Coronary artery (tissue), 2 donors: ENCODE results near the gene MICU2.

ENCODE experiments used
- DNase-seq: peaks from one replicate; pipeline ENCODE4 v3.0.0-alpha.2; 2017; ENCODE audit warnings: low spot score
- H3K27ac ChIP-seq, 2 donors: fragments of 200-600 bp; sonication (generic); one replicate each; pipeline ENCODE4 v1.5.1; 2016 to 2019
- H3K4me3 ChIP-seq: fragments of 200-600 bp; sonication (generic); 2 replicates; pipeline ENCODE4 v1.5.1; 2016; ENCODE audit warnings: mild to moderate bottlenecking, moderate library complexity
- TF ChIP-seq, protein P1 (sequence below): fragments of 200-600 bp; sonication (generic); IDR thresholded peaks from one replicate; pipeline ENCODE4 v1.5.1; 2019; ENCODE audit warnings: antibody characterized with exemption

The MICU2 gene

DNA sequence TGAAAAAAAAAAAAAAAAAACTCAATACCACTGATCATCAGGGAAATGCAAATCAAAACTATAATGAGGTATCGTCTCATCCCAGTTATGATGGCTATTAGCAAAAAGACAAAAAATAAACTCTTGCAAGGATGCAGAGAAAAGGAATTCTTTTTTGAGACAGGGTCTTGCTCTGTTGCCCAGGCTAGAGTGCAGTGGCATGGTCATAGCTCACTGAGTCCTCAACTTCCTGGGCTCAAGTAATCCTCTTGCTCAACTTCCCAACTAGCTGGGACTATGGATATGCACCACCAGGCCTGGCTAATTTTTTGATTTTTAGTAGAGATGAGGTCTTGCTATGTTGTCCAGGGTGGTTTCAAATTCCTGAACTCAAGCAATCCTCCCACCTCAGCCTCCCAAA, 59.5 kb downstream of the MICU2 start:
- TF ChIP-seq, protein P1, sequence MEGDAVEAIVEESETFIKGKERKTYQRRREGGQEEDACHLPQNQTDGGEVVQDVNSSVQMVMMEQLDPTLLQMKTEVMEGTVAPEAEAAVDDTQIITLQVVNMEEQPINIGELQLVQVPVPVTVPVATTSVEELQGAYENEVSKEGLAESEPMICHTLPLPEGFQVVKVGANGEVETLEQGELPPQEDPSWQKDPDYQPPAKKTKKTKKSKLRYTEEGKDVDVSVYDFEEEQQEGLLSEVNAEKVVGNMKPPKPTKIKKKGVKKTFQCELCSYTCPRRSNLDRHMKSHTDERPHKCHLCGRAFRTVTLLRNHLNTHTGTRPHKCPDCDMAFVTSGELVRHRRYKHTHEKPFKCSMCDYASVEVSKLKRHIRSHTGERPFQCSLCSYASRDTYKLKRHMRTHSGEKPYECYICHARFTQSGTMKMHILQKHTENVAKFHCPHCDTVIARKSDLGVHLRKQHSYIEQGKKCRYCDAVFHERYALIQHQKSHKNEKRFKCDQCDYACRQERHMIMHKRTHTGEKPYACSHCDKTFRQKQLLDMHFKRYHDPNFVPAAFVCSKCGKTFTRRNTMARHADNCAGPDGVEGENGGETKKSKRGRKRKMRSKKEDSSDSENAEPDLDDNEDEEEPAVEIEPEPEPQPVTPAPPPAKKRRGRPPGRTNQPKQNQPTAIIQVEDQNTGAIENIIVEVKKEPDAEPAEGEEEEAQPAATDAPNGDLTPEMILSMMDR: no peak

DNA sequence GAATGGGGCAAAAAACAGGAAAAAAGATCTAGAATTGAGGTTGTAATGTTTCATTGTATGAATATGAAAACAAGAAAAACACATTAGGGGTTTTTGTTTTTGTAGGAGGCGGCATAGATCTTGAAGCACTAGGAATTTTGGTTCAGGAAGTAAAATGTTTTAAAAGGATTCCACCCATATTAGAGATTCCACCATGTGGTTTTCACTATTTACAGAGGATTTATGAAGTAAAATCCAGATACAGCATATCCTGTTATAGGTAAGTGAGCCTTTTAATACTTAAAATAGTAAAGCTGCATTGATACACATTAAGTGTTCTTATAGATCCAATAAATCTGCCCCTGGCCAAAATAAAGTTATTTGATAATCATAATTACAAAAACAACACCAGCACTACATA, 61.4 kb downstream of the MICU2 start:
- Histone ChIP-seq H3K4me3 (no peak overlapping the region), H3K27ac (no peak overlapping the region)
- TF ChIP-seq, protein P1: no peak
- DNase-seq: no peak

More for the DNA sequence above, 59.5 kb downstream of the MICU2 start:
- Histone ChIP-seq H3K4me3 (no peak overlapping the region), H3K27ac (no peak overlapping the region)
- no peak for DNase-seq

DNA sequence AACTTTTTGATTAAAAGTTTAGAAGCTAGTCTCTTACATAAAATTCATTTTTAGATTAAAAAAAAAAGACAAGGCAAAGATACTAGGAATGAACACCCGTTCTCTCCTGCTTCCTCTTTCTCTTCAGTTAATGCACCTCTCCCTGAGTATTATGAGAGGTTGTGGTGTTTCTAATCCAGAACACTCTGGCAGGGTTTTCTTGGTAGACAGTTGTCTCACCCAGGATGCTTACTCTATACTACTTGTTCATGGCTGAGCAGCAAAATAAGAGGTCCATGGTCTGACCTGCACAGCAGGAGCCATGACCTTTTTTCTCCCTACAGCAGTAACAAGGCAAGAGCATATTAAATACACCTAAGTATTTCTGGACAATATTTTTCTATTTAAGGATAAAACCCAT, 62.0 kb downstream of the MICU2 start:
- Histone ChIP-seq H3K27ac (no peak overlapping the region), H3K4me3 (no peak overlapping the region)
- TF ChIP-seq, protein P1: no peak
- DNase-seq: no peak

DNA sequence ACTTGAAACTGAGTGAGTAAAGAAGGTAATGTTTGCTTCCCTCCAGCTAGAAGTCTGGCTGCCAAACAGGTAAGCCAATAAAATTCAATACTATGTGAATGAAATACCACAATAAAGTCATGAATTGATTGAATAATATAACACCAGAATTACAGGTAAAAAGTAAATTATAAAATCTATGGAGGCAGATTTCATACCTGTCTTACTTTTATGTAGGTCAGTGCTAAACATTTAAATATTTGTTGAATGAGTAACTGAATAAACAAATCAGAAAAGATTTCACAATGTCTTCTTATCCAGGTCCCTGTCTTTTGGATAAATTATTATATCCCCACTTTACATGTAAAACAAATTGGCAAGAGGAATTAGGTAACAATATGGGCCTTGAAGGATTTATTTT, 62.7 kb downstream of the MICU2 start:
- no peak overlapping the region for H3K27ac ChIP-seq
- TF ChIP-seq, protein P1: no peak
- no peak for DNase-seq
- H3K4me3 ChIP-seq: no peak overlapping the region

DNA sequence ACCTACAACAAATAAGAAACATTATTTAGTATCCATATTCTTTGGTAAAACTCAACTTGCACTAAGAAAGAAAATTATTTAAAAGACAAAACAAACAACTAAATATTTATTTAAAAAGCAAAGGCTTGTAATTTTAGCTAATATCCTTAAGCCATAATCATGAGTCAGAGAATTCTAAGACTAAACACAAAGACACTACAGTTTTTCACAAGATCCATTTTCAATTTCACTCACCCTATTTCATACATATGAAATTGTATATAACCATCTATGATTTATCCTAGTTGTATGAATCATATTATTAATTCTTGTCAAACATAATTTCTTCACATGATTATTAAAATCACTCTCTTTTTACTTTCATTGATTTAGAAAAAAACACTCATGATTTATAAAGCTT, 64.3 kb downstream of the MICU2 start:
- TF ChIP-seq, protein P1: no peak
- H3K27ac ChIP-seq: no peak overlapping the region
- no peak for DNase-seq
- no peak overlapping the region for H3K4me3 ChIP-seq

DNA sequence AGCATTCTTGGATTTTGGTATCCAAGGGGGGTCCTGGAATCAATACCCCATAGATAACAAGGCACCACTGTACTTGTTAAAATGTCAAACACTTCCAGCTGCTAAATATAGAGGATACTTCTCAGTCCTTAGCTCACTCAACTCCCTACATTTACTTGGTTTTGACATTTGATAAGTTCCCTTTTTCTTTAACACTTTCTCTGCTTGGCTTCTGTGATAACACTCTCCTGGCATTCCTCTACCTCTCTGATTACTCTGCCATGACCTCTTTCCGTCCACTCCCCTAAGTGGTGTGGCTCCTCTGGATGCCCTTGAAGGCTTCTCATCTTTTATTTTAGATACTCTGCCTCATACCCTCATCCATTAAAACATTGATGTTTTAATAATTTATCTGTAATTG, 65.2 kb downstream of the MICU2 start:
- H3K4me3 ChIP-seq: no peak overlapping the region
- H3K27ac ChIP-seq: no peak overlapping the region
- TF ChIP-seq, protein P1: no peak
- DNase-seq: no peak

DNA sequence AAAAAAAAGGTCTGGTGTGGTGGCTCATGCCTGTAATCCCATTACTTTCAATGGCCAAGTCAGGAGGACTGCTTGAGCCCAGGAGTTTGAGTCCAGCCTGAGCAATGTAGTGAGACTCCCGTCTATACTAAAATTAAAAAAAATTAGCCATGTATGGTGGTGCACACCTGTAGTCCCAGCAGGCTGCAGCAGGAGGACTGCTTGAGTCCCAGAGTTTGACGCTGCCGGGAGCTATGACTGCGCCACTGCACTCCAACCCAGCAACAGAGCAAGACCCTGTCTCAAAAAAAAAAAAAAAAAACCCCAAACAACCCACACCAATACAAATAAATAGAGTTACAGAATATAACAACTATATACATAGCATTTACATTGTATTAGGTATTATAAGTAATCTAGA, 65.7 kb downstream of the MICU2 start:
- Histone ChIP-seq H3K27ac (no peak overlapping the region), H3K4me3 (no peak overlapping the region)
- TF ChIP-seq, protein P1: no peak
- no peak for DNase-seq
